OCI-LY1 (cell line): ENCODE results near the gene ST7.

Experiments used
- CTCF ChIP-seq: fragments of 200-600 bp; sonication (generic), shearing (Covaris generic); IDR thresholded peaks from 2 replicates; pipeline ENCODE4 v1.5.1; 2017; ENCODE audit warnings: mild to moderate bottlenecking, antibody characterized with exemption, low read length, moderate library complexity, mixed read lengths
- EZH2 ChIP-seq: fragments of 200-600 bp; sonication (generic), shearing (Covaris generic); IDR thresholded peaks from 2 replicates; pipeline ENCODE4 v1.8.0; 2017; ENCODE audit warnings: borderline replicate concordance, mixed run types, mild to moderate bottlenecking, antibody characterized with exemption, low read length, moderate library complexity, mixed read lengths

GRCh38 chr7:117238472-117238871, 285.2 kb downstream of the ST7 start:
- TF ChIP-seq CTCF = no peak
- no peak for TF ChIP-seq EZH2
